MM.1S (cell line): ENCODE data around the gene RAB38.

Source experiments
- DNase-seq: peaks from one replicate; pipeline ENCODE4 v3.0.0-alpha.2; 2015
- H2AFZ ChIP-seq: fragments of 300-600 bp; sonication (generic); 2 replicates; pipeline ENCODE4 v1.6.0; 2016; ENCODE audit warnings: antibody characterized with exemption, low read length
- H3F3A ChIP-seq: fragments of 300-600 bp; sonication (generic); 2 replicates; pipeline ENCODE4 v1.6.1; 2016; ENCODE audit warnings: mild to moderate bottlenecking, antibody characterized with exemption, low read length, moderate library complexity, mixed read lengths; ENCODE audit not compliant: insufficient read depth
- H3K27ac ChIP-seq: fragments of 300-600 bp; sonication (generic); 2 replicates; pipeline ENCODE4 v1.5.1; 2016; ENCODE audit warnings: mild to moderate bottlenecking, low read length
- H3K27me3 ChIP-seq: fragments of 300-600 bp; sonication (generic); replicated peaks from 2 replicates; pipeline ENCODE4 v1.6.0; 2016; ENCODE audit warnings: low read length; ENCODE audit not compliant: insufficient read depth
- H3K36me3 ChIP-seq: fragments of 300-600 bp; sonication (generic); replicated peaks from 2 replicates; pipeline ENCODE4 v1.6.1; 2016; ENCODE audit warnings: mild to moderate bottlenecking, low read length, mixed read lengths; ENCODE audit not compliant: insufficient read depth
- H3K4me1 ChIP-seq: fragments of 300-600 bp; sonication (generic); 2 replicates; pipeline ENCODE4 v1.6.1; 2016; ENCODE audit warnings: low read length, mixed read lengths
- H3K4me2 ChIP-seq: fragments of 300-600 bp; sonication (generic); 2 replicates; pipeline ENCODE4 v1.6.0; 2016; ENCODE audit warnings: low read depth, low read length
- H3K4me3 ChIP-seq: fragments of 300-600 bp; sonication (generic); 2 replicates; pipeline ENCODE4 v1.5.1; 2016; ENCODE audit warnings: low read length, mixed read lengths
- H3K79me2 ChIP-seq: fragments of 300-600 bp; sonication (generic); 2 replicates; pipeline ENCODE4 v1.6.1; 2016; ENCODE audit warnings: mixed run types, low read length, mixed read lengths
- H3K9ac ChIP-seq: fragments of 300-600 bp; sonication (generic); 2 replicates; pipeline ENCODE4 v1.6.1; 2016; ENCODE audit warnings: low read length, mixed read lengths
- H3K9me2 ChIP-seq: fragments of 300-600 bp; sonication (generic); replicated peaks from 2 replicates; pipeline ENCODE4 v1.6.1; 2016; ENCODE audit warnings: mild to moderate bottlenecking, low read length, mixed read lengths; ENCODE audit not compliant: insufficient read depth
- H3K9me3 ChIP-seq: fragments of 300-600 bp; sonication (generic); replicated peaks from 2 replicates; pipeline ENCODE4 v1.6.1; 2016; ENCODE audit warnings: mild to moderate bottlenecking, low read length, mixed read lengths; ENCODE audit not compliant: insufficient read depth
- H4K20me1 ChIP-seq: fragments of 300-600 bp; sonication (generic); 2 replicates; pipeline ENCODE4 v1.6.1; 2016; ENCODE audit warnings: mild to moderate bottlenecking, low read length, moderate library complexity, mixed read lengths; ENCODE audit not compliant: insufficient read depth
- EZH2 ChIP-seq: fragments of 300-600 bp; sonication (generic); optimal IDR thresholded peaks from 2 replicates; pipeline ENCODE3; 2017; ENCODE audit warnings: low read depth, mild to moderate bottlenecking, antibody characterized with exemption, low read length, mixed read lengths
- EZH2phosphoT487 ChIP-seq: fragments of 300-600 bp; sonication (generic); IDR thresholded peaks from 2 replicates; pipeline ENCODE4 v1.6.1; 2018; ENCODE audit warnings: antibody characterized with exemption, low read length
- TF ChIP-seq, protein P1 (sequence below): fragments of 300-600 bp; sonication (generic); IDR thresholded peaks from 2 replicates; pipeline ENCODE4 v1.5.1; 2016; ENCODE audit warnings: antibody characterized with exemption, low read length, mixed read lengths

Gene RAB38

DNA sequence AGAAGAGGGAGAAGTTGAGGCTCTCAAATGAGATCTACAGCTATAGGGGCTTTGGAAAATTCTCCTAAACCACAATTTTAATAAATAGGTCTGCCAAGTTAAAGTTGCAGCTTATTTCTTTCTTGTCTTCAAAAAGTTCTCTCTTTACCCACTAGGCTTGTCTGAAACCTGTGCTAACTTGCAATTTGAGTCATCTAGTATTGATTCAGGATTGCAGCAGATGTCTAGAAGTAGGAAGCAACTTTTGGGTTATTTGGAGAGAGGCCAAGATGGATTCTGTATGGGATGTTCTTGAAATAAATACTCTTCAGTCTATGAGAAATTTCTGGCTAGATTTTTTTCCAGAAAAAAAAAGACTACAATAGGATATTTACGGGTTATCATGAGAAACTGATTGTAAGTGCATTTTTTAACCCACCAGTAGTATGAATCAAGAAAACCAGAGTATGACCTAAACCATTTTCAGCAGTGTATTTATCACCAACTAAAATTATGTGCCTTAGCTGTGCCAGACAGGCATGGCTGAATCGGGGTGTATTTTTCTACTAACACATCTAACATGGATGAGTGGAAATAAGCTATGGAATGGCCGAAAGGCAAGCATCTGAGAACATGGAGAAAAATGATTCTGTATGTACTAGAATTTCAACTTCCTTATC is 4.9 kb upstream of the RAB38 start:
- Histone ChIP-seq H3K27ac (no peak overlapping the region), H3F3A (no peaks in the 10 kb centered on the region), H3K36me3 (no peaks in the 10 kb centered on the region), H3K9ac (no peak overlapping the region), H3K27me3 (no peaks in the 10 kb centered on the region), H2AFZ (no peak overlapping the region), H4K20me1 (no peaks in the 10 kb centered on the region), H3K4me2 (no peak overlapping the region), H3K79me2 (no peaks in the 10 kb centered on the region), H3K9me2 (no peaks in the 10 kb centered on the region), H3K4me3 (no peak overlapping the region), H3K4me1 (no peaks in the 10 kb centered on the region), H3K9me3 (no peaks in the 10 kb centered on the region)
- no peak for DNase-seq
- TF ChIP-seq EZH2: no peak
- no peak for TF ChIP-seq EZH2phosphoT487
- TF ChIP-seq, protein P1, sequence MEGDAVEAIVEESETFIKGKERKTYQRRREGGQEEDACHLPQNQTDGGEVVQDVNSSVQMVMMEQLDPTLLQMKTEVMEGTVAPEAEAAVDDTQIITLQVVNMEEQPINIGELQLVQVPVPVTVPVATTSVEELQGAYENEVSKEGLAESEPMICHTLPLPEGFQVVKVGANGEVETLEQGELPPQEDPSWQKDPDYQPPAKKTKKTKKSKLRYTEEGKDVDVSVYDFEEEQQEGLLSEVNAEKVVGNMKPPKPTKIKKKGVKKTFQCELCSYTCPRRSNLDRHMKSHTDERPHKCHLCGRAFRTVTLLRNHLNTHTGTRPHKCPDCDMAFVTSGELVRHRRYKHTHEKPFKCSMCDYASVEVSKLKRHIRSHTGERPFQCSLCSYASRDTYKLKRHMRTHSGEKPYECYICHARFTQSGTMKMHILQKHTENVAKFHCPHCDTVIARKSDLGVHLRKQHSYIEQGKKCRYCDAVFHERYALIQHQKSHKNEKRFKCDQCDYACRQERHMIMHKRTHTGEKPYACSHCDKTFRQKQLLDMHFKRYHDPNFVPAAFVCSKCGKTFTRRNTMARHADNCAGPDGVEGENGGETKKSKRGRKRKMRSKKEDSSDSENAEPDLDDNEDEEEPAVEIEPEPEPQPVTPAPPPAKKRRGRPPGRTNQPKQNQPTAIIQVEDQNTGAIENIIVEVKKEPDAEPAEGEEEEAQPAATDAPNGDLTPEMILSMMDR: no peak

DNA sequence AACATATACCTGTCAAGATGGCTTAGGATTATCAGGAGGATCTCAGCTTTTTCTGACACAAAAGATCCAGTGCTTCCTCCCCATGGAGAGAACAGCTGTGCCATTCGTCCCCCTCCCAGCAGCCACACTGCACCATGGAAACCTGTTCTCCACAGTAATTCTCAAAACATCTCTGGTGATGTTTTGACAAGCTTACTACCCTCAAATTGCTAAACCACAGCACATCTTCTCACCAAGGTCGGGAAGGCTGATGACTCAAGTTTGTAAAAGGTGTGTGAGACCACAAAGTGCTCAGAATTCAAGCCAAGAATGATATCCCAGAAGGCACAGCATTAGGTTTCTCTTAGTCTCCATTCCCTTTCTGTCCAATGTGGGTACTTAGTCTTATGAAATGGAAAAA is 3.9 kb upstream of the RAB38 start:
- Histone ChIP-seq H3K4me2 (no peak overlapping the region), H3K79me2 (no peaks in the 10 kb centered on the region), H3K9me3 (no peaks in the 10 kb centered on the region), H3K27me3 (no peaks in the 10 kb centered on the region), H3K9me2 (no peaks in the 10 kb centered on the region), H3K36me3 (no peaks in the 10 kb centered on the region), H3K9ac (no peak overlapping the region), H3K4me3 (no peak overlapping the region), H3K27ac (no peak overlapping the region), H3K4me1 (no peaks in the 10 kb centered on the region), H4K20me1 (no peaks in the 10 kb centered on the region), H3F3A (no peaks in the 10 kb centered on the region), H2AFZ (no peak overlapping the region)
- no peak for TF ChIP-seq EZH2phosphoT487
- TF ChIP-seq EZH2: no peak
- TF ChIP-seq, protein P1: no peak
- no peak for DNase-seq

DNA sequence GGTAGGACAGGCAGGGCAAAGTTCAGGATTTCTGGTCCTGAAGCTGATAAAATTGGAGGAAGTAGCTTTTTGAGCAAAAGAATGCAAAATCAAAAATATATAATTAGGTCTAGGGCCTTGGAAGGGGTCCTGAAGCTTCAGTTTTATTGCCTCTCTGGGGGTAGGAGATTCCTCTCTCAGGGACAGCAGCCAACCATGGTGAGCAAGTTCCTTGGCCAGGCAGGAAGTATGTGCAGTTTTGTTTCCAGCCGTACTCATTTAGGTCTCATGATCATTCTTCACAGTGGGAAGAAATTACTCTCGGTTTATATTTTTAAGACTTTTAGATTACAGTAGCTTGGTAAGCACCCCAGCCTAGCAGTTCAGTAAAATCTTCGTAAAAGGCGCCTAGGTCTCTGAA is 2.9 kb upstream of the RAB38 start:
- Histone ChIP-seq H3K4me1 (no peaks in the 10 kb centered on the region), H3K36me3 (no peaks in the 10 kb centered on the region), H3K9me2 (no peaks in the 10 kb centered on the region), H3F3A (no peaks in the 10 kb centered on the region), H2AFZ (no peak overlapping the region), H3K4me2 (no peak overlapping the region), H3K9ac (no peak overlapping the region), H3K27me3 (no peaks in the 10 kb centered on the region), H4K20me1 (no peaks in the 10 kb centered on the region), H3K27ac (no peak overlapping the region), H3K9me3 (no peaks in the 10 kb centered on the region), H3K79me2 (no peaks in the 10 kb centered on the region), H3K4me3 (no peak overlapping the region)
- DNase-seq: no peak
- no peak for TF ChIP-seq EZH2
- TF ChIP-seq, protein P1: no peak
- no peak for TF ChIP-seq EZH2phosphoT487
